D721Med (cell line): ENCODE data around the gene TMEM236.
A peak's percentile ranks its signal among the peaks of the same experiment; 100 is the strongest.
"Not testable (repeated sequence)": the region's sequence is repeated elsewhere in the genome, so short reads cannot be mapped to it uniquely, and the experiment has no call there.

Experiments used
- DNase-seq: peaks from one replicate; pipeline ENCODE4 v3.0.0; 2011; ENCODE audit warnings: low spot score; ENCODE audit not compliant: insufficient read length
- FAIRE-seq: peaks from 2 replicates; lab custom pipeline; 2011; peaks lifted over from hg19 to GRCh38; lab: Jason Lieb, UNC
- TF ChIP-seq, protein P1 (sequence below): IDR thresholded peaks from 2 replicates; pipeline ENCODE4 v1.5.1; 2012; ENCODE audit warnings: mild to moderate bottlenecking, control low read depth; ENCODE audit not compliant: insufficient read depth; ENCODE audit errors: missing control alignments

TMEM236 gene

DNA sequence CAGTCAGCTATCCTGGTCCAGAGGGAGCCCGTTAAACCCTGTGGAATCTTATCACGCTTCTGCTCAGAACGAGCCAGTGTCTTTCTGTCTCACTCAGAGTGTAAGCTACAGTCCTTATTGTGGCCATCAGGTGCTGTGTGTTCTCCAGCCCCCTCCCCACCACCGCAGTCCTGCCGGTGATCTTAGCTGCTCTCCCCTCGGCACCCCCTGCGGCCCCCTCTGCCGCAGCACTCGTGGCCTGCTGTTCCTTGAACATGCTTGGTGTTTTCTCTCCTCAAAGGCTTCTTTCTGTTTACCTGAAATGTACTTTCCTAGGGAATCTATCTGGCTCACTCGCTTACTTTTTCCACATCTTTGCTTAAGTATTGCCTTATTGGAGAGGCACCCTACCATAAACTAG, 38.2 kb upstream of the TMEM236 start:
- TF ChIP-seq, protein P1, sequence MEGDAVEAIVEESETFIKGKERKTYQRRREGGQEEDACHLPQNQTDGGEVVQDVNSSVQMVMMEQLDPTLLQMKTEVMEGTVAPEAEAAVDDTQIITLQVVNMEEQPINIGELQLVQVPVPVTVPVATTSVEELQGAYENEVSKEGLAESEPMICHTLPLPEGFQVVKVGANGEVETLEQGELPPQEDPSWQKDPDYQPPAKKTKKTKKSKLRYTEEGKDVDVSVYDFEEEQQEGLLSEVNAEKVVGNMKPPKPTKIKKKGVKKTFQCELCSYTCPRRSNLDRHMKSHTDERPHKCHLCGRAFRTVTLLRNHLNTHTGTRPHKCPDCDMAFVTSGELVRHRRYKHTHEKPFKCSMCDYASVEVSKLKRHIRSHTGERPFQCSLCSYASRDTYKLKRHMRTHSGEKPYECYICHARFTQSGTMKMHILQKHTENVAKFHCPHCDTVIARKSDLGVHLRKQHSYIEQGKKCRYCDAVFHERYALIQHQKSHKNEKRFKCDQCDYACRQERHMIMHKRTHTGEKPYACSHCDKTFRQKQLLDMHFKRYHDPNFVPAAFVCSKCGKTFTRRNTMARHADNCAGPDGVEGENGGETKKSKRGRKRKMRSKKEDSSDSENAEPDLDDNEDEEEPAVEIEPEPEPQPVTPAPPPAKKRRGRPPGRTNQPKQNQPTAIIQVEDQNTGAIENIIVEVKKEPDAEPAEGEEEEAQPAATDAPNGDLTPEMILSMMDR: no peak
- DNase-seq: no peak
- FAIRE-seq: no peak

DNA sequence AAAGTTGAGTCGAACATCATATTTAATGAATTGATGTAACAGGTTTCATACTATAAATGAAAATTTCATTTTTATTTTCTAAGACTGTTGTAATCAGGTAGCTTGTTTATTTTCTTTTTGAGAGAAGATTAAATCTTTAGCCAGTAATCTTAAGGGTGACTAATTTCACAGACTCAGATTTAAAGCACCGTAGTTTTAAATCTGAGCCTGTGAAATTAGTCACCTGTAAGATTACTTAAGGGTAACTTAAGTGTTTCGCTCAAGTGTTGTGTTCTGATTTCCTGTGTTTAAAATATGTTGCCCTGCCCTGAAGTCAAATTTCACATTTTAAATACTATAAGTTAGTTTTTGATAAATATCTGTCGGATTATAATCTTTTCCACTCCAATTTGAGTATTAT, 35.8 kb upstream of the TMEM236 start:
- TF ChIP-seq, protein P1: no peak
- FAIRE-seq: no peak

DNA sequence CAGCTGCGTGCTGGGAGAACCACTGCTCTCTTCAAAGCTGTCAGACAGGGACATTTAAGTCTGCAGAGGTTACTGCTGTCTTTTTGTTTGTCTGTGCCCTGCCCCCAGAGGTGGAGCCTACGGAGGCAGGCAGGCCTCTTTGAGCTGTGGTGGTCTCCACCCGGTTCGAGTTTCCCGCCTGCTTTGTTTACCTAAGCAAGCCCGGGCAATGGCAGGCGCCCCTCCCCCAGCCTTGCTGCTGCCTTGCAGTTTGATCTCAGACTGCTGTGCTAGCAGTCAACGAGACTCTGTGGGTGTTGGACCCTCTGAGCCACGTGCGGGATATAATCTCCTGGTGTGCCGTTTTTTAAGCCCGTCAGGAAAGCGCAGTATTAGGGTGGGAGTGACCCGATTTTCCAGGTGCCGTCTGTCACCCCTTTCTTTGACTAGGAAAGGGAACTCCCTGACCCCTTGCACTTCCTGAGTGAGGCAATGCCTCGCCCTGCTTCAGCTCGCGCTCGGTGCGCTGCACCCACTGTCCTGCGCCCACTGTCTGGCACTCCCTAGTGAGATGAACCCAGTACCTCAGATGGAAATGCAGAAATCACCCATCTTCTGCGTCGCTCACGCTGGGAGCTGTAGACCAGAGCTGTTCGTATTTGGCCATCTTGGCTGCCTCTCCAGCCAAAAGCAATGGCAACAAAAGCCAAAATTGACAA, 29.5 kb upstream of the TMEM236 start:
- DNase-seq, FAIRE-seq: not testable (repeated sequence)

More for the DNA sequence above, 35.8 kb upstream of the TMEM236 start:
- no peak for DNase-seq

DNA sequence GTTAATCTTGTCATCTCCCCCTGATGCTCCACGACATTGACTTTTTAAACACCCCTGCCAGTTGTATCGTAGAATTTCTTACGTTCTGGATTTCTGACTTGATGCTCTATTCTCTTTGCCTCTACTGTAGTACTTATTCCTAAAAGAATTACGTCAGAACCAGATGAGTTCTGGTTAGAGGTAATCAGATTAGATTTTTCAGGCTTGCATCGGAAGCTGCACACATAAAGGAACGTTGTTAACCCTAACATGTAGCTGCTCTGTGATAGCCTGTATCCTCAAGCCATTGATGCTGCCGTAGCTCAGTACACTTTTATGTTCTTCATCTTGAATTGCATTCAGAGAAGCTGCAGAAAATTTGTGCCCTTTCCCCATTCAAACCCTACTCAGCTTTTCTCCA, 26.3 kb upstream of the TMEM236 start:
- DNase-seq: no peak
- FAIRE-seq: peak; percentile 16
- TF ChIP-seq, protein P1: no peak

DNA sequence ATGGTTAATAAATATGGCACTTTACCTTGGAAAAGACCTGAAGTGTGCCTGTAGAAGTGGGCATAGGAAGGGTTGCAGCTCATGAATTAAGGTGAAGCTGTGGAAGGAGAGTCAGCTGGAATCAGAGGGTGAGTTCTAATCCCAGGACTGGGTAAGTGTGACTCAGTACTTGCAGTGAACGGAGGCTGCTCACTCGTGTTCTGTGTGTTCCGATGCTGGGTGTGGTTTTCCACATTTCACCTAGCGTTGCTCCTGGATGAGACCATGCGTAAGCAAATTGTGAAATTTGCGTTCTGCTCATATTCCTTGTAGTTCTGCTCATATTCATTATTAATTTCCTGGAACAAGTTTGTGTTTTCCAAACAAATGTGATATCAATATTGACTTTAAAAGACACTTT, 22.4 kb upstream of the TMEM236 start:
- DNase-seq (no peak), FAIRE-seq (no peak)
- TF ChIP-seq, protein P1: no peak

DNA sequence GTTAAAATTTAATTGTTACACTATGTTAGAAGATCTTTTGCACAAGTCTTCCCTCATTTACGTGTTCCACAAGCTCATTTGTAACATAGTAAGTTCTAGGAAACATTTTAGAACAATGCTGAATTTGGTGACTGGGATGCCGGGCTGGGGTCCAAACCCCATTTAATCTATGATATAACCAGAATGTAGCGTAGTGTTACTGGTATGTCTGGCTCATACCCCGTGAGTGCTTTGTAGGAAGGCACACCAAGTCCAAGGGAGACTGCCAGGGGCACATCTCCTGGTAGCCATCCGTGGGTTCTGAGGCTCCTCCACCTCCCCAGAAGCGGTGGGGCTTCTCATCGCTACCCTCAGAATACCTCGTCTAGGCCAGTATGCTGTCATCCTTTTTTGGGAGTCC, 21.3 kb upstream of the TMEM236 start:
- no peak for FAIRE-seq
- TF ChIP-seq, protein P1: no peak
- DNase-seq: no peak

DNA sequence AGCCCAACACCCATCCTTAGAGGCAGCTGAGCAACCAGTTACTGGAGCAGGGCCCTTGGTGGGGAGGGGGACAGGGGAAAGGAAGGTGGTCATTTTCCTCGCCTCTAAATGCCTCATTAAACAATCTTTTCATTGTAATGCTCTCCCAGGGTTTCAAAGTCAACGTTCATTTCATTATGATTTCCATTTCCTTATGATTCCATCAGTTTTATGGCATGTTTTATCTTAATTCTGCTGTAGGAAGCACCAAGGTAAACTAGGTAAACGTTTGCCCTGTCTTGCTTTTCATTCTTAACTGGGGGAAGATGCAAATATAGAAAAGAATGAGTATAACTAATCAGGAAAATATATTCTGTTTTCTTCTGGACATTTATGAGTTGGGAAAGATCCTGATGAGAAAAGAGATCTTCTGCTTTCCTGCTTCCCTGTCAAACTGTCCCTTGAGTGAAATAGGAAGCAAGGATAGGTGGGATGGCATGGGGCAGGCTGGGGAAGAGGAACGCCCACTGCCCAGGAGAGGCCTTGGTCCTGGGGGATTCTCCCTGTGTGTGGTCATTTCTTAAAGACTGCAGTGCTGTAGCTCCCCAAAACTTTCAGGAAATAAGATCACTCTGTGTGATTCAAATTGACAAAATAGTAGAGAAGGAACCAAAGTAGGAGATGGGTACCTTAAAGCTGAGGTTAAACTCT, 20.5 kb upstream of the TMEM236 start:
- no peak for DNase-seq
- FAIRE-seq: no peak
- TF ChIP-seq, protein P1: no peak
